Neural progenitor cell (in vitro differentiated cells): ENCODE data around the gene SRBD1.

ENCODE experiments used
- CTCF ChIP-seq: fragments of 200-600 bp; sonication (generic); IDR thresholded peaks from 2 replicates; pipeline ENCODE4 v1.5.1; 2017; ENCODE audit warnings: antibody characterized with exemption, mild to moderate bottlenecking
- EZH2 ChIP-seq: fragments of 200-600 bp; sonication (generic); IDR thresholded peaks from 2 replicates; pipeline ENCODE4 v1.6.1; 2017; ENCODE audit warnings: antibody characterized with exemption, mild to moderate bottlenecking, moderate library complexity
- EZH2phosphoT487 ChIP-seq: fragments of 200-600 bp; sonication (generic); IDR thresholded peaks from 2 replicates; pipeline ENCODE4 v1.6.1; 2017; ENCODE audit warnings: antibody characterized with exemption

DNA sequence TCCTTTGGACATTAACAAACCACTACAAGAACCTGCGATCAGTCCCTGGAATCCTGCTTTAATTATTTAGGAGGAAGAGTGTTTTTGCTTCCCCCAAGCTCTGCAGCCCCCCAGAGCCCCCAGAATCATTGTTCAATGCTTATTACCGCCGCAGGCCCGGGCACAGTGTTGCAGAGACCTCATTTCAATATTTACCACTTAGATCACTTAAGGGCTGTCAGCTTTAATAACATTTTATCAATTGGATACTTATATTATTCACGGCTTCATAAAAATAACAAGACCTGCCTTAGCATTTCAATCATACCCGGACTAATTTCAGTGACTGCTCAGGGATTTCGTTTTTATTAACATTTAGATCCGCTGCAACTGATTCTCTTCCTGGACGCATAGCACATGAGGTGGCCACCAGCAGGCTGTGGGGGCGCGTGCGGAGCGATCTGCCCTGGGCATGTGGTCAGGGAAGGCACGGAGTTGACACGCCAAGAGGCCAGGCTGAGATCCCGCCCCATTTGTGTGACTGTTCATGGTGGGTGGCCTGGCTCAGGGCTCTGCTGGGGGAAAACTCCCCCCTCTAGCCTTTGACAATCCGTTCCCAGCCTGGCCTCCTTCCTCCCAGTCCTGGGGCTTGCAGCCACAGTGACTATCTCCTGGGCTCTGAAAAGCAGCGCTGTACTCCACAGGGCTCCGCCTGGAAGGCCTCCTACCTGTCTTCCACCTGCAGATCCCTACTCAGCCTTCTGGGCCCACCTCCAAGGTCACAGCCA lies 267.6 kb downstream of the SRBD1 start:
- TF ChIP-seq EZH2 (no peak), CTCF (no peak), EZH2phosphoT487 (no peak)
